T-cell (primary cell): ENCODE results near the gene TXNRD1. TPM values are rescaled to one million over a fixed set of nuclear protein-coding genes. Genes with fewer than 3 reads are reported as not detected.
A peak's percentile ranks its signal among the peaks of the same experiment; 100 is the strongest.

Experiments used
- ATAC-seq, 4 experiments: fragments of 200-7000 bp in 3 of 4; fragments of 150-1000 bp in 1 of 4; cut with Tn5 transposase; replicated peaks in 1 of 4; 1 replicate in 3 of 4; 2 replicates in 1 of 4; pipeline ENCODE4 v1.10.0; 2021; ENCODE audit warnings: moderate library complexity in 3 of 4, mild to moderate bottlenecking in 2 of 4, moderate number of reproducible peaks in 1 of 4
- CTCF ChIA-PET, 2 donors: fragments of 300-600 bp; sonication (Branson Sonifier 250); formaldehyde crosslinking; loops; one replicate each; lab custom pipeline; 2022; ENCODE audit warnings: antibody characterized with exemption in 2 of 2; lab: Charles Lee
- POLR2A ChIA-PET, 2 donors: fragments of 300-600 bp; sonication (Branson Sonifier 250); formaldehyde crosslinking; loops; one replicate each; lab custom pipeline; 2022; ENCODE audit warnings: antibody characterized with exemption in 2 of 2; lab: Charles Lee
- DNase-seq, 35 experiments: peaks; one replicate each; pipeline versions ENCODE4 v3.0.0 to v3.0.0-alpha.2; 2013 to 2023
- H3K27ac ChIP-seq: one replicate; pipeline ENCODE4 v1.5.1; 2013; ENCODE audit warnings: low read length
- H3K27me3 ChIP-seq, 2 experiments: replicated peaks in 1 of 2; 1 replicate in 1 of 2; 2 replicates in 1 of 2; pipeline versions ENCODE4 v1.6.1 to v1.7.0; 2013; ENCODE audit warnings: low read length in 1 of 2, mixed read lengths in 1 of 2; ENCODE audit not compliant: control insufficient read depth in 2 of 2, insufficient read depth in 2 of 2; ENCODE audit errors: extremely low read depth in 1 of 2
- H3K36me3 ChIP-seq, 2 donors: 1 replicate in 1 of 2; 2 replicates in 1 of 2; pipeline versions ENCODE4 v1.6.1 to v1.7.0; 2013; ENCODE audit warnings: low read length in 1 of 2; ENCODE audit not compliant: control insufficient read depth in 2 of 2, insufficient read depth in 1 of 2; ENCODE audit errors: extremely low read depth in 1 of 2
- H3K4me1 ChIP-seq, 2 experiments: 1 replicate in 1 of 2; 2 replicates in 1 of 2; pipeline versions ENCODE4 v1.6.1 to v1.7.0; 2013; ENCODE audit warnings: low read length in 2 of 2, mixed read lengths in 1 of 2; ENCODE audit not compliant: insufficient read depth in 2 of 2, control insufficient read depth in 1 of 2; ENCODE audit errors: extremely low read depth in 1 of 2
- H3K4me3 ChIP-seq, 2 donors: 1 replicate in 1 of 2; 2 replicates in 1 of 2; pipeline versions ENCODE4 v1.5.1 to v1.7.0; 2013; ENCODE audit warnings: mild to moderate bottlenecking in 2 of 2, low read length in 1 of 2, moderate library complexity in 1 of 2; ENCODE audit not compliant: control insufficient read depth in 1 of 2; ENCODE audit errors: extremely low read depth in 1 of 2
- H3K9me3 ChIP-seq: 2 replicates; pipeline ENCODE4 v1.7.0; 2013
- H3K27ac Mint-ChIP-seq, 2 donors: one replicate each; pipeline ENCODE4 v1.8.0; 2020 to 2021; ENCODE audit warnings: mild to moderate bottlenecking in 2 of 2, mixed read lengths in 2 of 2
- H3K27me3 Mint-ChIP-seq, 2 donors: one replicate each; pipeline ENCODE4 v1.8.0; 2021 to 2022; ENCODE audit warnings: mixed read lengths in 2 of 2
- H3K36me3 Mint-ChIP-seq: one replicate; pipeline ENCODE4 v1.8.0; 2021; ENCODE audit warnings: mixed read lengths
- H3K4me1 Mint-ChIP-seq, 3 donors: one replicate each; pipeline ENCODE4 v1.8.0; 2020 to 2022; ENCODE audit warnings: mixed read lengths in 3 of 3, mild to moderate bottlenecking in 1 of 3
- H3K4me3 Mint-ChIP-seq, 3 donors: one replicate each; pipeline ENCODE4 v1.8.0; 2020 to 2022; ENCODE audit warnings: mild to moderate bottlenecking in 3 of 3, mixed read lengths in 3 of 3, moderate library complexity in 3 of 3
- H3K9me3 Mint-ChIP-seq, 3 donors: one replicate each; pipeline ENCODE4 v1.8.0; 2020 to 2022; ENCODE audit warnings: mixed read lengths in 3 of 3
- WGBS: methylation state at CpG from one replicate; pipeline ENCODE4 v1.1.5; 2013; ENCODE audit warnings: missing lambda C conversion rate; ENCODE audit not compliant: insufficient coverage; 5-methylcytosine and 5-hydroxymethylcytosine counted together
- total RNA-seq, 35 experiments: library from RNA in 6 of 35; stranded (reverse) in 6 of 35; fragments of 120-200 nt in 1 of 35; gene quantifications; one replicate each; pipeline versions ENCODE4 v1.2.1 to v1.2.4 and lab custom pipeline; 2013 to 2026

TXNRD1 gene
- total RNA-seq, 5 donors from 2014 or later (not counting 1 experiment from before 2014, with no cell fraction given): 33.1 to 91.7 (median 68.9) TPM

DNA sequence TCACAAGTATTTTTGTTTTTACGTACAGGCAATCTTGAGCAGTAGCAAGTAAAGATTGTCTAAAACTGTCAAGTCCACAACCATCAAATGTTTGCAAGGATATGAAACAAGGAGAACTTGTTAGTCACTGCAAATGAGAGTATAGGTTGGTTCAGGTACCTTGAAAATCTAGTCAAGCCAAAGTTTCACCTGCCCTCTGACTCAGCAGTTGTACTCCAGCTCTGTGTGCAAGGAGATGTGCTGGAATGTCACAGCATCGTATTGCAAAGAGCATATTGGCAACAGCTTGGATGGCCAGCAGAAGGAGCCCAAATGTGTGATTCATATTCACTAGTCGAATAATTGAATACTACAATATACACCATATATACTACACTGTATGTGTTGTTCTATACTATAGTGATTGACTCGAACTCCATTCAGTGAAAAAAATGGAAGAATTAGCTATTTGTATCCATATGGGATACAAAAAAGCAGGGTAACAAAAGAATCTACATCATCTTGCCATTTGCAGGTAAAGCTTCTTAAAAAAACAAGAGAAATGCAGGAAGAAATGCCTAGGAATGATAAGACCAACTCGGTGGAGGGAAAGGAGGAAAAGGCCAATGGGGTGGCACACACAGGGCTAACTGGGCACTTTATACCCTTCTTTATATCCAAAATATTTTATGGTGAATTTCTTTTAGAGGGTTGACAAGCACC is 131.9 kb downstream of the TXNRD1 start:
- Histone ChIP-seq H3K4me3 (no peak overlapping the region), H3K9me3 (no peaks in the 10 kb centered on the region), H3K36me3 (peaks cover 19 to 45% of the 10 kb centered on the region in 2 donors), H3K27me3 (no peaks in the 10 kb centered on the region), H3K27ac (no peak overlapping the region), H3K4me1 (no peaks in the 10 kb centered on the region)
- Mint-ChIP-seq H3K27me3 (no peaks in the 10 kb centered on the region), H3K4me1 (no peaks in the 10 kb centered on the region), H3K27ac (no peak overlapping the region), H3K4me3 (no peak overlapping the region), H3K9me3 (no peaks in the 10 kb centered on the region), H3K36me3 (peaks cover 46% of the 10 kb centered on the region)
- WGBS: no CpG with 5 or more reads among the region's 5 CpGs
- ChIA-PET POLR2A (no interaction called here), CTCF (no interaction called here)
- no peak for ATAC-seq
- no peak for DNase-seq

DNA sequence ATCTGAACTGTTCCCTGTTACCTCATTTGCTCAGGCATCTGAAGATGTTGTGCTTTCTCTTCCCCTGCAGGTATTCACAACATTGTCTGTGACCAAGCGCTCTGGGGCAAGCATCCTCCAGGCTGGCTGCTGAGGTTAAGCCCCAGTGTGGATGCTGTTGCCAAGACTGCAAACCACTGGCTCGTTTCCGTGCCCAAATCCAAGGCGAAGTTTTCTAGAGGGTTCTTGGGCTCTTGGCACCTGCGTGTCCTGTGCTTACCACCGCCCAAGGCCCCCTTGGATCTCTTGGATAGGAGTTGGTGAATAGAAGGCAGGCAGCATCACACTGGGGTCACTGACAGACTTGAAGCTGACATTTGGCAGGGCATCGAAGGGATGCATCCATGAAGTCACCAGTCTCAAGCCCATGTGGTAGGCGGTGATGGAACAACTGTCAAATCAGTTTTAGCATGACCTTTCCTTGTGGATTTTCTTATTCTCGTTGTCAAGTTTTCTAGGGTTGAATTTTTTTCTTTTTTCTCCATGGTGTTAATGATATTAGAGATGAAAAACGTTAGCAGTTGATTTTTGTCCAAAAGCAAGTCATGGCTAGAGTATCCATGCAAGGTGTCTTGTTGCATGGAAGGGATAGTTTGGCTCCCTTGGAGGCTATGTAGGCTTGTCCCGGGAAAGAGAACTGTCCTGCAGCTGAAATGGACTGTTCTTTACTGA is 132.9 kb downstream of the TXNRD1 start:
- no peaks in the 10 kb centered on the region for H3K9me3 ChIP-seq
- H3K27me3 ChIP-seq: no peaks in the 10 kb centered on the region
- peaks cover 19 to 41% of the 10 kb centered on the region in 2 donors for H3K36me3 ChIP-seq
- H3K4me3 ChIP-seq: no peak overlapping the region
- ChIA-PET POLR2A (no interaction called here), CTCF (no interaction called here)
- ATAC-seq: no peak
- H3K4me1 Mint-ChIP-seq: no peaks in the 10 kb centered on the region
- 97% methylated on average over 9 of the region's 11 CpGs for WGBS
- H3K27ac Mint-ChIP-seq: no peak overlapping the region
- no peak overlapping the region for H3K4me3 Mint-ChIP-seq
- H3K36me3 Mint-ChIP-seq: peaks cover 41% of the 10 kb centered on the region
- DNase-seq: no peak
- H3K27ac ChIP-seq: no peak overlapping the region
- H3K4me1 ChIP-seq: no peaks in the 10 kb centered on the region
- no peaks in the 10 kb centered on the region for H3K9me3 Mint-ChIP-seq
- no peaks in the 10 kb centered on the region for H3K27me3 Mint-ChIP-seq

DNA sequence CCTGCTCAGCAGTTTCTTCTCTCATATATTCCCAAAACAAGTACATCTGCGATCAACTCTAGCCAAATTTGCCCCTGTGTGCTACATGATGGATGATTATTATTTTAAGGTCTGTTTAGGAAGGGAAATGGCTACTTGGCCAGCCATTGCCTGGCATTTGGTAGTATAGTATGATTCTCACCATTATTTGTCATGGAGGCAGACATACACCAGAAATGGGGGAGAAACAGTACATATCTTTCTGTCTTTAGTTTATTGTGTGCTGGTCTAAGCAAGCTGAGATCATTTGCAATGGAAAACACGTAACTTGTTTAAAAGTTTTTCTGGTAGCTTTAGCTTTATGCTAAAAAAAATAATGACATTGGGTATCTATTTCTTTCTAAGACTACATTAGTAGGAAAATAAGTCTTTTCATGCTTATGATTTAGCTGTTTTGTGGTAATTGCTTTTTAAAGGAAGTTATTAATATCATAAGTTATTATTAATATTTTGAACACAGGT is 133.5 kb downstream of the TXNRD1 start:
- Histone ChIP-seq H3K36me3 (peaks cover 19 to 41% of the 10 kb centered on the region in 2 donors), H3K4me1 (no peaks in the 10 kb centered on the region), H3K27ac (no peak overlapping the region), H3K4me3 (no peak overlapping the region), H3K9me3 (no peaks in the 10 kb centered on the region), H3K27me3 (no peaks in the 10 kb centered on the region)
- Mint-ChIP-seq H3K4me1 (no peaks in the 10 kb centered on the region), H3K36me3 (peaks cover 41% of the 10 kb centered on the region), H3K27ac (no peak overlapping the region), H3K9me3 (no peaks in the 10 kb centered on the region), H3K27me3 (no peaks in the 10 kb centered on the region), H3K4me3 (no peak overlapping the region)
- DNase-seq: no peak
- no peak for ATAC-seq
- no CpG with 5 or more reads among the region's 2 CpGs for WGBS
- POLR2A ChIA-PET: no interaction called here
- CTCF ChIA-PET: interaction anchor here in 1 of 2 donors (0.6 kb wide), 1 partner anchor 10 kb away, joined by 3 read pairs; no protein-coding TSS in a partner anchor

GRCh38 chr12:104350211-104351056 is 134.9 kb downstream of the TXNRD1 start:
- no peaks in the 10 kb centered on the region for H3K4me1 Mint-ChIP-seq
- Histone ChIP-seq H3K4me1 (no peaks in the 10 kb centered on the region), H3K36me3 (peaks cover 19 to 37% of the 10 kb centered on the region in 2 donors), H3K4me3 (no peak overlapping the region), H3K27ac (no peak overlapping the region), H3K27me3 (no peaks in the 10 kb centered on the region), H3K9me3 (no peaks in the 10 kb centered on the region)
- CTCF ChIA-PET: no interaction called here
- POLR2A ChIA-PET: interaction anchor here in 1 of 2 donors (0.5 kb wide), 1 partner anchor 460 kb away, joined by 4 read pairs; no protein-coding TSS in a partner anchor
- no peaks in the 10 kb centered on the region for H3K9me3 Mint-ChIP-seq
- no peak for DNase-seq
- H3K4me3 Mint-ChIP-seq: no peak overlapping the region
- H3K27me3 Mint-ChIP-seq: no peaks in the 10 kb centered on the region
- peak overlapping the region in 1 of 2 donors; percentile 67 for H3K27ac Mint-ChIP-seq
- ATAC-seq: no peak
- 87% methylated on average over 6 of the region's 8 CpGs for WGBS
- H3K36me3 Mint-ChIP-seq: peaks cover 37% of the 10 kb centered on the region

GRCh38 chr12:104351057-104351983 is 135.7 kb downstream of the TXNRD1 start:
- Mint-ChIP-seq H3K36me3 (peaks cover 36% of the 10 kb centered on the region), H3K4me3 (no peak overlapping the region), H3K9me3 (no peaks in the 10 kb centered on the region), H3K27ac (peak overlapping the region in 1 of 2 donors; percentile 67), H3K27me3 (no peaks in the 10 kb centered on the region), H3K4me1 (no peaks in the 10 kb centered on the region)
- POLR2A ChIA-PET: interaction anchor here (0.5 to 0.6 kb wide), 2 partner anchors 431 to 461 kb away, joined by 3 to 4 read pairs; no protein-coding TSS in a partner anchor
- DNase-seq (no peak), ATAC-seq (no peak)
- no peak overlapping the region for H3K27ac ChIP-seq
- no CpG with 5 or more reads among the region's 4 CpGs for WGBS
- H3K4me3 ChIP-seq: no peak overlapping the region
- H3K27me3 ChIP-seq: no peaks in the 10 kb centered on the region
- H3K9me3 ChIP-seq: no peaks in the 10 kb centered on the region
- no peaks in the 10 kb centered on the region for H3K4me1 ChIP-seq
- CTCF ChIA-PET: no interaction called here
- peaks cover 14 to 32% of the 10 kb centered on the region in 2 donors for H3K36me3 ChIP-seq
